H1 (cell line): Measurements from ENCODE around the gene SLC35B2. TPM values are rescaled to one million over a fixed set of nuclear protein-coding genes. Genes with fewer than 3 reads are reported as not detected.

Experiments used
- CTCF ChIA-PET: fragments of 300-600 bp; sonication (Branson Sonifier 250); formaldehyde crosslinking; loops from one replicate; lab custom pipeline; 2021; ENCODE audit not compliant: partially characterized antibody; lab: Charles Lee
- POLR2A ChIA-PET: fragments of 300-600 bp; sonication (Branson Sonifier 250); formaldehyde crosslinking; loops from one replicate; lab custom pipeline; 2021; ENCODE audit warnings: inconsistent platforms; ENCODE audit not compliant: partially characterized antibody; lab: Charles Lee
- DNase-seq, 2 experiments: peaks; one replicate each; pipeline versions ENCODE4 v3.0.0 to v3.0.0-alpha.2; 2010 to 2022; ENCODE audit warnings: low spot score in 2 of 2, low read depth in 1 of 2, mixed read lengths in 1 of 2
- FAIRE-seq: peaks from 2 replicates; lab custom pipeline; 2011; peaks lifted over from hg19 to GRCh38; lab: Jason Lieb, UNC
- H2AFZ ChIP-seq: 2 replicates; pipeline ENCODE4 v1.8.1; 2012; ENCODE audit warnings: low read length, inconsistent platforms
- H2AK5ac ChIP-seq: 2 replicates; pipeline ENCODE4 v1.6.1; 2013; ENCODE audit warnings: low read depth, low read length
- H2BK120ac ChIP-seq: replicated peaks from 2 replicates; pipeline ENCODE3; 2013; ENCODE audit warnings: low read depth, low read length, inconsistent platforms
- H2BK12ac ChIP-seq: 2 replicates; pipeline ENCODE4 v1.6.1; 2013; ENCODE audit warnings: low read depth, low read length
- H2BK15ac ChIP-seq: 2 replicates; pipeline ENCODE4 v1.6.1; 2013; ENCODE audit warnings: low read length
- H2BK20ac ChIP-seq: 2 replicates; pipeline ENCODE4 v1.6.1; 2013; ENCODE audit warnings: low read length
- H2BK5ac ChIP-seq: 2 replicates; pipeline ENCODE4 v1.6.1; 2013; ENCODE audit warnings: low read depth, low read length
- H3K14ac ChIP-seq: 2 replicates; pipeline ENCODE4 v1.6.1; 2013; ENCODE audit warnings: inconsistent platforms; ENCODE audit not compliant: insufficient read length
- H3K18ac ChIP-seq: 2 replicates; pipeline ENCODE4 v1.6.1; 2013; ENCODE audit warnings: low read length; ENCODE audit errors: extremely low read depth
- H3K23ac ChIP-seq: 2 replicates; pipeline ENCODE4 v1.6.1; 2013; ENCODE audit warnings: inconsistent platforms; ENCODE audit not compliant: insufficient read length
- H3K23me2 ChIP-seq: 2 replicates; pipeline ENCODE4 v1.6.1; 2013; ENCODE audit warnings: low read depth, low read length
- H3K27ac ChIP-seq: 2 replicates; pipeline ENCODE4 v1.6.1; 2011; ENCODE audit warnings: low read depth, low read length, inconsistent platforms
- H3K27me3 ChIP-seq, 4 experiments: replicated peaks in 1 of 4; 1 replicate in 1 of 4; 2 replicates in 3 of 4; pipeline versions ENCODE4 v1.6.1 to v1.8.1; 2011 to 2013; ENCODE audit warnings: low read length in 3 of 4, mild to moderate bottlenecking in 3 of 4, inconsistent platforms in 2 of 4, mixed read lengths in 2 of 4, moderate library complexity in 1 of 4; ENCODE audit not compliant: control insufficient read depth in 3 of 4, insufficient read depth in 3 of 4; ENCODE audit errors: extremely low read depth in 1 of 4
- H3K36me3 ChIP-seq, 4 experiments: 2 replicates each; pipeline versions ENCODE4 v1.6.1 to v1.8.1; 2011 to 2013; ENCODE audit warnings: mild to moderate bottlenecking in 4 of 4, low read length in 3 of 4, moderate library complexity in 2 of 4, control low read depth in 1 of 4, inconsistent platforms in 1 of 4; ENCODE audit not compliant: insufficient read depth in 4 of 4, control insufficient read depth in 2 of 4
- H3K4ac ChIP-seq: replicated peaks from 2 replicates; pipeline ENCODE3; 2013; ENCODE audit warnings: low read length, low read depth, mixed read lengths, inconsistent platforms; ENCODE audit not compliant: insufficient read length
- H3K4me1 ChIP-seq, 4 experiments: replicated peaks in 1 of 4; 1 replicate in 1 of 4; 2 replicates in 3 of 4; pipeline versions ENCODE4 v1.6.1 to v1.8.1; 2011 to 2013; ENCODE audit warnings: low read length in 3 of 4, inconsistent platforms in 2 of 4, mixed read lengths in 1 of 4; ENCODE audit not compliant: insufficient read depth in 4 of 4, control insufficient read depth in 3 of 4
- H3K4me2 ChIP-seq, 2 experiments: 2 replicates each; pipeline versions ENCODE4 v1.6.1 to v1.8.1; 2011 to 2013; ENCODE audit warnings: low read depth in 2 of 2, low read length in 2 of 2, control low read depth in 1 of 2, inconsistent platforms in 1 of 2, mild to moderate bottlenecking in 1 of 2; ENCODE audit not compliant: insufficient read depth in 1 of 2
- H3K4me3 ChIP-seq, 4 experiments: fragments of 200-600, 300-600 bp in 1 of 4; sonication (generic), shearing (Covaris generic), sonication (Bioruptor Twin) in 1 of 4; 2 replicates each; pipeline versions ENCODE4 v1.5.1 to v1.8.1; 2011 to 2016; ENCODE audit warnings: low read length in 4 of 4, low read depth in 3 of 4, control low read depth in 2 of 4, inconsistent platforms in 2 of 4, mild to moderate bottlenecking in 2 of 4, mixed read lengths in 1 of 4, moderate library complexity in 1 of 4; ENCODE audit not compliant: insufficient read depth in 2 of 4; ENCODE audit errors: extremely low read depth in 1 of 4
- H3K56ac ChIP-seq: replicated peaks from 2 replicates; pipeline ENCODE3; 2013; ENCODE audit warnings: low read depth, mild to moderate bottlenecking, mixed read lengths, low read length, inconsistent platforms; ENCODE audit not compliant: insufficient read length
- H3K79me1 ChIP-seq: 2 replicates; pipeline ENCODE4 v1.6.1; 2013; ENCODE audit warnings: low read depth, low read length, control low read depth
- H3K79me2 ChIP-seq, 2 experiments: 2 replicates each; pipeline versions ENCODE4 v1.6.1 to v1.8.1; 2012 to 2013; ENCODE audit warnings: low read length in 2 of 2, mild to moderate bottlenecking in 2 of 2, inconsistent platforms in 1 of 2; ENCODE audit not compliant: insufficient read depth in 2 of 2, control insufficient read depth in 1 of 2
- H3K9ac ChIP-seq, 4 experiments: replicated peaks in 1 of 4; 1 replicate in 1 of 4; 2 replicates in 3 of 4; pipeline versions ENCODE4 v1.6.1 to v1.8.1; 2011 to 2013; ENCODE audit warnings: low read depth in 3 of 4, low read length in 3 of 4, control low read depth in 2 of 4, mild to moderate bottlenecking in 2 of 4, moderate library complexity in 2 of 4, inconsistent platforms in 1 of 4; ENCODE audit errors: extremely low read depth in 1 of 4
- H3K9me3 ChIP-seq, 2 experiments: 2 replicates each; pipeline versions ENCODE4 v1.6.1 to v1.8.1; 2012 to 2013; ENCODE audit warnings: mild to moderate bottlenecking in 2 of 2, moderate library complexity in 2 of 2, control low read depth in 1 of 2, inconsistent platforms in 1 of 2, low read depth in 1 of 2, low read length in 1 of 2, mixed read lengths in 1 of 2; ENCODE audit not compliant: insufficient read depth in 2 of 2
- H4K20me1 ChIP-seq, 2 experiments: replicated peaks in 1 of 2; 2 replicates each; pipeline versions ENCODE3 to v1.8.1; 2011 to 2013; ENCODE audit warnings: inconsistent platforms in 2 of 2, low read length in 2 of 2, mild to moderate bottlenecking in 1 of 2; ENCODE audit not compliant: insufficient read depth in 2 of 2, control insufficient read depth in 1 of 2
- H4K5ac ChIP-seq: 2 replicates; pipeline ENCODE4 v1.6.1; 2013; ENCODE audit warnings: low read length, low read depth, mixed read lengths, inconsistent platforms; ENCODE audit not compliant: insufficient read length
- H4K8ac ChIP-seq: 2 replicates; pipeline ENCODE4 v1.8.0; 2013; ENCODE audit warnings: mild to moderate bottlenecking, moderate library complexity, low read length, inconsistent platforms; ENCODE audit not compliant: insufficient read depth; ENCODE audit errors: extremely low read depth
- H4K91ac ChIP-seq: replicated peaks from 2 replicates; pipeline ENCODE3; 2013; ENCODE audit warnings: low read length, mixed read lengths, inconsistent platforms; ENCODE audit not compliant: insufficient read length
- ATF2 ChIP-seq: IDR thresholded peaks from 2 replicates; pipeline ENCODE4 v1.6.1; 2012; ENCODE audit warnings: low read length, inconsistent platforms
- CBX5 ChIP-seq: fragments of 300-800, 300-1000 bp; sonication (generic); IDR thresholded peaks from 2 replicates; pipeline ENCODE4 v1.7.1; 2016; ENCODE audit warnings: antibody characterized with exemption, low read length, low read depth
- JUND ChIP-seq: IDR thresholded peaks from 2 replicates; pipeline ENCODE4 v1.6.1; 2011; ENCODE audit warnings: mild to moderate bottlenecking, improper control_type of control experiment, low read length
- POLR2AphosphoS5 ChIP-seq: IDR thresholded peaks from 2 replicates; pipeline ENCODE4 v1.6.1; 2011; ENCODE audit warnings: low read depth, low read length
- ZNF274 ChIP-seq: IDR thresholded peaks from 2 replicates; pipeline ENCODE4 v1.7.0; 2012; ENCODE audit warnings: low read length, borderline replicate concordance; ENCODE audit errors: extremely low read depth
- WGBS, 2 experiments: shearing (Covaris generic) in 1 of 2; methylation state at CpG; one replicate each; pipeline versions ENCODE4 v1.1.6 to v1.1.7; 2013 to 2015; ENCODE audit warnings: low lambda C conversion rate in 2 of 2, mixed read lengths in 2 of 2, inconsistent platforms in 1 of 2, low coverage in 1 of 2, missing lambda C conversion rate in 1 of 2; ENCODE audit not compliant: insufficient replicate concordance in 2 of 2, insufficient coverage in 1 of 2, insufficient read length in 1 of 2; ENCODE audit errors: extremely low coverage in 1 of 2, missing lambda C conversion rate in 1 of 2; 5-methylcytosine and 5-hydroxymethylcytosine counted together
- polyA plus RNA-seq, 7 experiments: library from polyadenylated mRNA; depleted of rRNA in 3 of 7; stranded (reverse) in 5 of 7; unstranded in 2 of 7; fragments of >200 nt in 5 of 7; fragments of 200-250 nt in 2 of 7; gene quantifications; 1 replicate in 5 of 7; 2 replicates in 1 of 7; 4 replicates in 1 of 7; pipeline versions ENCODE4 v1.2.1 to v1.2.3, GENCODE V29; 2011 to 2013; ENCODE audit warnings: missing spikeins in 2 of 7, mixed read lengths in 2 of 7
- total RNA-seq: library from RNA; stranded (reverse); fragmentation: NEBNext Ultra II Directional; extraction: Animal tissue kit (Norgen Biotek cat#: 25700); gene quantifications from 2 replicates; pipeline ENCODE4 v1.2.1, GENCODE V29; 2021

Gene SLC35B2
- total and polyA plus RNA-seq, 2 of the 8 experiments (the other 6 are each of a cell fraction or from before 2014, with no cell fraction given) = 29.5 to 65.0 TPM

GRCh38 chr6:44211284-44211683 is 46.0 kb downstream of the SLC35B2 start:
- no peak overlapping the region for H3K9ac ChIP-seq
- H2AFZ ChIP-seq = no peak overlapping the region
- H3K14ac ChIP-seq = no peak overlapping the region
- no peak overlapping the region for H4K91ac ChIP-seq
- H2BK5ac ChIP-seq = no peak overlapping the region
- H3K18ac ChIP-seq = no peak overlapping the region
- H3K4ac ChIP-seq = no peak overlapping the region
- H2BK12ac ChIP-seq = no peak overlapping the region
- CTCF ChIA-PET = interaction anchor here (0.9 to 8.0 kb wide), 4 partner anchors 8 to 35 kb away, joined by 3 to 51 read pairs (median 14); partner anchors contain the start of gene SLC29A1
- H2BK15ac ChIP-seq = no peak overlapping the region
- no peak overlapping the region for H2AK5ac ChIP-seq
- H3K23me2 ChIP-seq = no peaks in the 10 kb centered on the region; the same call in 1 of the 2 replicates
- no peaks in the 10 kb centered on the region for H4K20me1 ChIP-seq
- no peaks in the 10 kb centered on the region; the same call in 1 of the 2 replicates for H3K79me1 ChIP-seq
- POLR2A ChIA-PET = no interaction called here
- H4K5ac ChIP-seq = no peak overlapping the region
- H4K8ac ChIP-seq = no peak overlapping the region
- H3K27me3 ChIP-seq = no peaks in the 10 kb centered on the region
- H3K56ac ChIP-seq = no peak overlapping the region
- H3K9me3 ChIP-seq = no peaks in the 10 kb centered on the region
- no peak for DNase-seq
- no peak for FAIRE-seq
- no peaks in the 10 kb centered on the region for H3K36me3 ChIP-seq
- no peak overlapping the region for H3K4me2 ChIP-seq
- no peak overlapping the region for H2BK120ac ChIP-seq
- no peak overlapping the region for H3K27ac ChIP-seq
- no peaks in the 10 kb centered on the region for H3K79me2 ChIP-seq
- 97 to 100% methylated on average over 1 to 3 of the region's 3 CpGs for WGBS, 2 experiments
- H2BK20ac ChIP-seq = no peak overlapping the region
- no peak overlapping the region for H3K4me3 ChIP-seq
- peaks cover 4 to 15% (median 8%) of the 10 kb centered on the region in 4 experiments for H3K4me1 ChIP-seq
- no peak overlapping the region for H3K23ac ChIP-seq
- TF ChIP-seq ATF2 (no peak), POLR2AphosphoS5 (no peak), JUND (no peak), ZNF274 (no peak), CBX5 (no peak)
